WTC11 (cell line): ENCODE measurements around the gene KRT40. TPM values are rescaled to one million over a fixed set of nuclear protein-coding genes. Genes with fewer than 3 reads are reported as not detected.

ENCODE experiments used
- ATAC-seq: fragments of 200-7000 bp; cut with Tn5 transposase; 2 replicates; pipeline ENCODE4 v1.10.0; 2021; ENCODE audit warnings: mild to moderate bottlenecking, moderate library complexity
- CTCF ChIA-PET: fragments of 300-600 bp; sonication (Branson Sonifier 250); formaldehyde crosslinking; loops from one replicate; lab custom pipeline; 2021; ENCODE audit warnings: antibody characterized with exemption; lab: Charles Lee
- POLR2A ChIA-PET: fragments of 350-600 bp; sonication (Branson Sonifier 250); formaldehyde crosslinking; loops from one replicate; lab custom pipeline; 2021; ENCODE audit warnings: antibody characterized with exemption; lab: Charles Lee
- DNase-seq: peaks from one replicate; pipeline ENCODE4 v3.0.0; 2021; ENCODE audit warnings: low spot score
- H3K27ac Mint-ChIP-seq: 2 replicates; pipeline ENCODE4 v1.8.0; 2021; ENCODE audit warnings: mixed read lengths
- H3K27me3 Mint-ChIP-seq: 2 replicates; pipeline ENCODE4 v1.8.0; 2021; ENCODE audit warnings: low read depth, mild to moderate bottlenecking, moderate library complexity, mixed read lengths
- H3K36me3 Mint-ChIP-seq: 2 replicates; pipeline ENCODE4 v1.8.0; 2021; ENCODE audit warnings: mixed read lengths
- H3K4me1 Mint-ChIP-seq: 2 replicates; pipeline ENCODE4 v1.8.0; 2022; ENCODE audit warnings: mixed read lengths
- H3K4me3 Mint-ChIP-seq: 2 replicates; pipeline ENCODE4 v1.8.0; 2021; ENCODE audit warnings: mild to moderate bottlenecking, moderate library complexity, mixed read lengths
- H3K9me3 Mint-ChIP-seq: 2 replicates; pipeline ENCODE4 v1.8.0; 2021; ENCODE audit warnings: mixed read lengths
- AFF4 ChIP-seq: sonication (generic); formaldehyde crosslinking; IDR thresholded peaks from 2 replicates; pipeline ENCODE4 v1.8.1; 2023; ENCODE audit warnings: mild to moderate bottlenecking, missing genetic modification reagents, borderline replicate concordance
- AR ChIP-seq: fragments of 250-450 bp; sonication (Bioruptor Pico); IDR thresholded peaks from 2 replicates; pipeline ENCODE4 v1.9.0; 2021; ENCODE audit warnings: mild to moderate bottlenecking
- ATF2 ChIP-seq: sonication (generic); formaldehyde crosslinking; IDR thresholded peaks from 2 replicates; pipeline ENCODE4 v1.8.1; 2022; ENCODE audit warnings: low read depth, missing genetic modification reagents, borderline replicate concordance
- CREB1 ChIP-seq: sonication (generic); formaldehyde crosslinking; IDR thresholded peaks from 2 replicates; pipeline ENCODE4 v1.8.0; 2023; ENCODE audit warnings: mild to moderate bottlenecking, missing genetic modification reagents
- CTCF ChIP-seq: fragments of 200-600 bp; IDR thresholded peaks from 2 replicates; pipeline ENCODE4 v1.8.0; 2022; ENCODE audit warnings: antibody characterized with exemption
- ERG ChIP-seq: fragments of 250-450 bp; sonication (Bioruptor Pico); IDR thresholded peaks from 2 replicates; pipeline ENCODE4 v1.8.0; 2021; ENCODE audit warnings: mild to moderate bottlenecking
- GRHL2 ChIP-seq: fragments of 250-450 bp; sonication (Bioruptor Pico); IDR thresholded peaks from 2 replicates; pipeline ENCODE4 v1.8.0; 2022; ENCODE audit warnings: mild to moderate bottlenecking, moderate library complexity; ENCODE audit not compliant: insufficient replicate concordance, severe bottlenecking
- MAX ChIP-seq: sonication (generic); formaldehyde crosslinking; IDR thresholded peaks from 2 replicates; pipeline ENCODE4 v1.8.0; 2022; ENCODE audit warnings: mild to moderate bottlenecking, missing genetic modification reagents
- SMAD4 ChIP-seq: sonication (generic); formaldehyde crosslinking; IDR thresholded peaks from 2 replicates; pipeline ENCODE4 v1.8.0; 2022; ENCODE audit warnings: mild to moderate bottlenecking, missing genetic modification reagents
- TEAD4 ChIP-seq: sonication (generic); formaldehyde crosslinking; IDR thresholded peaks from 2 replicates; pipeline ENCODE4 v1.8.0; 2022; ENCODE audit warnings: mild to moderate bottlenecking, missing genetic modification reagents
- ZBTB43 ChIP-seq: sonication (generic); formaldehyde crosslinking; IDR thresholded peaks from 2 replicates; pipeline ENCODE4 v1.8.1; 2023; ENCODE audit warnings: mild to moderate bottlenecking, missing genetic modification reagents
- ZNF317 ChIP-seq: sonication (generic); formaldehyde crosslinking; IDR thresholded peaks from 2 replicates; pipeline ENCODE4 v1.8.1; 2023; ENCODE audit warnings: low read depth, mild to moderate bottlenecking, moderate library complexity, missing genetic modification reagents, borderline replicate concordance
- ZNF396 ChIP-seq: fragments of 250-450 bp; sonication (Bioruptor Pico); IDR thresholded peaks from 2 replicates; pipeline ENCODE4 v1.8.0; 2021; ENCODE audit warnings: mild to moderate bottlenecking, moderate library complexity, borderline replicate concordance
- ZNF416 ChIP-seq: fragments of 250-450 bp; sonication (Bioruptor Pico); IDR thresholded peaks from 2 replicates; pipeline ENCODE4 v1.9.0; 2021; ENCODE audit warnings: mild to moderate bottlenecking, inconsistent platforms
- total RNA-seq: library from RNA; stranded (reverse); gene quantifications from 3 replicates; pipeline ENCODE4 v1.2.3, GENCODE V29; 2021

The KRT40 gene
- total RNA-seq, 1 experiment from 2014 or later: not detected

GRCh38 chr17:41009301-41009760, 25.2 kb upstream of the KRT40 start:
- Mint-ChIP-seq H3K36me3 (no peaks in the 10 kb centered on the region), H3K4me3 (no peak overlapping the region), H3K27me3 (no peaks in the 10 kb centered on the region), H3K9me3 (0 out of 2 replicates have a peak, but pooled peaks cover 7% of the 10 kb centered on the region), H3K27ac (no peak overlapping the region), H3K4me1 (peaks cover 15% of the 10 kb centered on the region)
- DNase-seq (no peak), ATAC-seq (no peak)
- ChIA-PET CTCF (no interaction called here), POLR2A (no interaction called here)
- TF ChIP-seq SMAD4 (CRISPR knock-in tag): no peak
- TF ChIP-seq CTCF: no peak

- 0 out of 2 replicates have a peak, but pooled peaks cover 7% of the 10 kb centered on the region for H3K9me3 Mint-ChIP-seq
- H3K27me3 Mint-ChIP-seq: no peaks in the 10 kb centered on the region
- peak; percentile 30 for ATAC-seq
- H3K4me3 Mint-ChIP-seq: no peak within 1 kb of the TSS
- no peak for DNase-seq
- peaks cover 15% of the 10 kb centered on the region for H3K4me1 Mint-ChIP-seq
- peak within 1 kb of the TSS; percentile 36; the same call in 1 of the 2 replicates for H3K27ac Mint-ChIP-seq
- CTCF ChIA-PET: no interaction called here
- H3K36me3 Mint-ChIP-seq: no peaks in the 10 kb centered on the region
- POLR2A ChIA-PET: no interaction called here
- TF ChIP-seq MAX (CRISPR knock-in tag) (no peak), CREB1 (CRISPR knock-in tag) (no peak), GRHL2 (CRISPR knock-in tag) (no peak), TEAD4 (CRISPR knock-in tag) (no peak), ATF2 (CRISPR knock-in tag) (no peak), ZBTB43 (CRISPR knock-in tag) (no peak), ERG (CRISPR knock-in tag) (no peak), ZNF396 (CRISPR knock-in tag) (no peak), ZNF317 (CRISPR knock-in tag) (no peak), ZNF416 (CRISPR knock-in tag) (no peak), AR (CRISPR knock-in tag) (no peak), CTCF (no peak), AFF4 (CRISPR knock-in tag) (no peak)
Observed at GRCh38 chr17:41008811-41009210, 24.7 kb upstream of the KRT40 start, which contains the start of gene KRTAP3-1. KRTAP3-1 (minus strand) TSS chr17:41009128; CDS start chr17:41009074, 54 bp downstream.
